Gastroesophageal sphincter (tissue), 4 donors: Measurements from ENCODE around the gene AMBP. TPM values are rescaled to one million over a fixed set of nuclear protein-coding genes. Genes with fewer than 3 reads are reported as not detected.

Experiments used
- ATAC-seq: fragments of 150-250 bp; one replicate; pipeline ENCODE4 v1.9.1; 2016; ENCODE audit warnings: mild to moderate bottlenecking, moderate library complexity
- H3K27ac ChIP-seq, 4 donors: fragments of 200-600 bp; sonication (generic) in 3 of 4; 1 replicate in 3 of 4; 2 replicates in 1 of 4; pipeline ENCODE4 v1.5.1; 2016 to 2019
- H3K27me3 ChIP-seq: fragments of 200-600 bp; sonication (generic); one replicate; pipeline ENCODE4 v1.5.1; 2019
- H3K36me3 ChIP-seq, 2 donors: fragments of 200-600 bp; sonication (generic); one replicate each; pipeline ENCODE4 v1.5.1; 2019; ENCODE audit warnings: control low read depth in 1 of 2
- H3K4me1 ChIP-seq, 3 donors: fragments of 200-600 bp; sonication (generic); 1 replicate in 2 of 3; 2 replicates in 1 of 3; pipeline ENCODE4 v1.5.1; 2016 to 2019; ENCODE audit warnings: control low read depth in 2 of 3
- H3K4me3 ChIP-seq, 2 donors: fragments of 200-600 bp; sonication (generic); one replicate each; pipeline ENCODE4 v1.5.1; 2019; ENCODE audit warnings: mild to moderate bottlenecking in 1 of 2, moderate library complexity in 1 of 2
- H3K9me3 ChIP-seq, 3 donors: fragments of 200-600 bp; sonication (generic); one replicate each; pipeline ENCODE4 v1.5.1; 2017 to 2019; ENCODE audit warnings: control low read depth in 2 of 3
- EP300 ChIP-seq: sonication (generic); formaldehyde crosslinking; IDR thresholded peaks from one replicate; pipeline ENCODE4 v1.6.1; 2017; ENCODE audit warnings: antibody characterized with exemption, mild to moderate bottlenecking
- POLR2A ChIP-seq, 2 donors: fragments of 450-650 bp; IDR thresholded peaks; one replicate each; pipeline ENCODE4 v1.6.1; 2017; ENCODE audit warnings: antibody characterized with exemption in 2 of 2, mild to moderate bottlenecking in 2 of 2, moderate library complexity in 1 of 2
- POLR2AphosphoS5 ChIP-seq: sonication (generic); formaldehyde crosslinking; IDR thresholded peaks from one replicate; pipeline ENCODE4 v1.6.1; 2017; ENCODE audit warnings: antibody characterized with exemption
- WGBS, 2 donors: methylation state at CpG; one replicate each; pipeline ENCODE4 v1.1.5; 2018; ENCODE audit warnings: low coverage in 1 of 2; 5-methylcytosine and 5-hydroxymethylcytosine counted together
- total RNA-seq, 4 donors: library from RNA; depleted of rRNA; stranded (reverse); fragments of >200 nt; gene quantifications; one replicate each; pipeline ENCODE4 v1.1.0, GENCODE V29; 2016
- TF ChIP-seq, protein P1 (sequence below), 4 experiments: fragments of 200-600 bp in 2 of 4; fragments of 450-650 bp in 2 of 4; sonication (generic) in 1 of 4; IDR thresholded peaks; one replicate each; pipeline ENCODE4 v1.5.1; 2017 to 2019; ENCODE audit warnings: antibody characterized with exemption in 4 of 4, mild to moderate bottlenecking in 2 of 4, moderate library complexity in 2 of 4

AMBP gene
- total RNA-seq, 4 donors from 2014 or later, result not detected

DNA sequence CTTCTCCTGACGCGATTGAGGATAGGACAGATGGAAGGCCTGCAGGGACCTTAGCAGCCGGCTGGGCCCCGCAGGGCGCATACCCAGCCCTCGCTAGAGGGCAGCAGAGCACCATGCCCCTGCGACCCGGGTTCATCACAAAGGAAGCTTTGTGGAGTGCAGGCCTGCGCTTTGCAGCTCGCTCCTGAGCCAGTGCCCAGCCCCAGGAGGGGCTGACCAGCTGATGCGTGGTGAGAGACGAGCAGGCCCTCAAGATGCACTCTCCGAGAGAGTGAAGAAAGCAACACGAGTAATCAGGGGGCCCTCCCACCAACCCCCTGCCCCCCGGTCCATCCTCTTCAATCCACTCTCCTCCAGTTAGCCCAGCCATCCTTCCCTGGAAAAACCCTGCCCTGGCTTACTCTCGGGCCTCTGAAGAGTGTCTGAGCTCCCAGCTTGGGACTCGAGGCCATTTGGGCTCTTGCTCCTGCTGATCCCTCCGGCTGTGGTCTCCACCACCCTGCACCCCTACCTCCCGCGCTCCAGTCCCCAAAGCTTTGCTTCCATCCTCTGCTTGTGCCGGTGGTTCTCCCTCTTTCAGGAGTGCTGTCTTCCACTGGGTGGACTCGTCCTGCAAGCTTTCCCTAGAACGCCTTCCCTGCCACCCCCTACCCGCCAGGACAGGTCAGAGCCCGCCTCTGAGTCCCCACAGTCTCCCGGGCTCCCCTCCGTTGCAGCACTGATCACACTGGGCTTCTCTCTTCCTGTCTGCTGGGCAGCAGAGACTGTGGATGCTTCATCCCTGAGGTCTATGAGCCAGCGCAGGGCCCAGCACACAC is 30.1 kb upstream of the AMBP start:
- H3K9me3 ChIP-seq, result no peaks in the 10 kb centered on the region
- H3K27me3 ChIP-seq, result peaks cover 11% of the 10 kb centered on the region
- TF ChIP-seq EP300, result no peak
- TF ChIP-seq, protein P1, sequence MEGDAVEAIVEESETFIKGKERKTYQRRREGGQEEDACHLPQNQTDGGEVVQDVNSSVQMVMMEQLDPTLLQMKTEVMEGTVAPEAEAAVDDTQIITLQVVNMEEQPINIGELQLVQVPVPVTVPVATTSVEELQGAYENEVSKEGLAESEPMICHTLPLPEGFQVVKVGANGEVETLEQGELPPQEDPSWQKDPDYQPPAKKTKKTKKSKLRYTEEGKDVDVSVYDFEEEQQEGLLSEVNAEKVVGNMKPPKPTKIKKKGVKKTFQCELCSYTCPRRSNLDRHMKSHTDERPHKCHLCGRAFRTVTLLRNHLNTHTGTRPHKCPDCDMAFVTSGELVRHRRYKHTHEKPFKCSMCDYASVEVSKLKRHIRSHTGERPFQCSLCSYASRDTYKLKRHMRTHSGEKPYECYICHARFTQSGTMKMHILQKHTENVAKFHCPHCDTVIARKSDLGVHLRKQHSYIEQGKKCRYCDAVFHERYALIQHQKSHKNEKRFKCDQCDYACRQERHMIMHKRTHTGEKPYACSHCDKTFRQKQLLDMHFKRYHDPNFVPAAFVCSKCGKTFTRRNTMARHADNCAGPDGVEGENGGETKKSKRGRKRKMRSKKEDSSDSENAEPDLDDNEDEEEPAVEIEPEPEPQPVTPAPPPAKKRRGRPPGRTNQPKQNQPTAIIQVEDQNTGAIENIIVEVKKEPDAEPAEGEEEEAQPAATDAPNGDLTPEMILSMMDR (IDR thresholded peaks at IDR 0.05), result peak; percentile 63 to 94 (median 74)
- no peak overlapping the region for H3K4me3 ChIP-seq
- H3K4me1 ChIP-seq, result peaks cover 0 to 13% (median 0%) of the 10 kb centered on the region in 3 donors
- WGBS, 2 donors, result 33 to 78% methylated on average over 3 to 7 of the region's 28 CpGs
- peak; percentile 74 for ATAC-seq
- no peak overlapping the region for H3K27ac ChIP-seq
- H3K36me3 ChIP-seq, result no peaks in the 10 kb centered on the region

DNA sequence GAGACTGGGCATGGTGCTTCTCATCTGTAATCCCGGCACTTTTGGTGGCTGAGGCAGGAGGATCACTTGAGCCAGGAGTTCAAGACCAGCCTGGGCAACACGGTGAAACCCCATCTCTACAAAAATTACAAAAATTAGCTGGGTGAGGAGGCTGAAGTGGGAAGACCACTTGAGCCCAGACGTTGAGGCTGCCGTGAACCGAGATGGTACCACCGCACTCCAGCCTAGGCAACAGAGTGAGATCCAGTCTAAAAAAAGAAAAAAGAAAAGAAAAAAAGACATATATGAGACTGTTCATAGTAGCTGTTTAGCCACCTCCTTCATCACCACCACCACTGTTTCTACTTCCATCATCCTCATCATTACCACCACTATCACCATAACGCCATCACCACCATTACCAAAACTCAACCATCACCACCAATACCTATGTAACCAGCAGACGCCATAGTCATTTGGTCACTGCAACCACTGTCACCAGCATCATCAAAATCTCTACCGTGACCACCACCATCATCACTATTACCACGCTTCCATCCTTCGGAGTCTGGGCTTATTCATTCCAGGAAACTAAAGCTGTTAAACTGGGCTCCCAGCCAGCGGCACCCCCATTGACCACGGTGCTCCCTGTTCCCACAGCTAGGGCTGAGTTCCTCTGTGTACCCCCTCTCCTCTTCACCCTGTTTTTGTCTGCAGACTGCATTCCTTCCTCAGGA is 29.3 kb upstream of the AMBP start:
- peaks cover 0 to 8% (median 0%) of the 10 kb centered on the region in 3 donors for H3K9me3 ChIP-seq
- peaks cover 9% of the 10 kb centered on the region for H3K27me3 ChIP-seq
- no peak overlapping the region for H3K4me3 ChIP-seq
- whole genome bisulfite sequencing, 2 donors, result 73 to 76% methylated on average over 9 to 11 of the region's 13 CpGs
- H3K27ac ChIP-seq, result no peak overlapping the region
- TF ChIP-seq, protein P1 (IDR thresholded peaks at IDR 0.05), result no peak
- TF ChIP-seq POLR2A (IDR thresholded peaks at IDR 0.05), result no peak
- no peak for TF ChIP-seq POLR2AphosphoS5
- TF ChIP-seq EP300, result no peak
- peaks cover 0 to 5% (median 0%) of the 10 kb centered on the region in 3 donors for H3K4me1 ChIP-seq
- no peaks in the 10 kb centered on the region for H3K36me3 ChIP-seq
- ATAC-seq, result no peak

DNA sequence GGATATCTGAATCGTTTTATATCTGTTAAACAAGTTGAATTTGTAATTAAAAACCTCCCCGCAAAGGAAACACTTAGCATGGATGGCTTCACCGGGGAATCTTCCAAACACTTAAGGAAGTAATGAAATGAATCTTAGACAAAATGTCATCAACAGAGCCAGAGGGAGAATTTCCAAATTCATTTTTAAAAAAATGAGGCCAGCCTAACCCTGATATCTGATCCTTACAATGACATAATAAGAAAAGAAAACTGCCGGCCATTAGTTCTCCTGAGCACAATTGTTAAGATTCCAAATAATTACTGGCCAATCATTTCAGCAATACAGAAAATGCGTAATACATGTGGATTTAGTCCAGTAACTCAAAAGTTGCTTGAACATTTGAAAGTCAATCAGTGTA is 27.1 kb upstream of the AMBP start:
- H3K9me3 ChIP-seq, result peaks cover 0 to 22% (median 0%) of the 10 kb centered on the region in 3 donors
- no peak for ATAC-seq
- TF ChIP-seq, protein P1 (IDR thresholded peaks at IDR 0.05), result no peak
- TF ChIP-seq EP300 (no peak), POLR2AphosphoS5 (no peak), POLR2A (IDR thresholded peaks at IDR 0.05) (no peak)
- H3K4me3 ChIP-seq, result no peak overlapping the region
- H3K4me1 ChIP-seq, result no peaks in the 10 kb centered on the region
- H3K36me3 ChIP-seq, result no peaks in the 10 kb centered on the region
- WGBS, 2 donors, result 49 to 52% methylated on average over 5 of the region's 5 CpGs
- peaks cover 8% of the 10 kb centered on the region for H3K27me3 ChIP-seq
- no peak overlapping the region for H3K27ac ChIP-seq

DNA sequence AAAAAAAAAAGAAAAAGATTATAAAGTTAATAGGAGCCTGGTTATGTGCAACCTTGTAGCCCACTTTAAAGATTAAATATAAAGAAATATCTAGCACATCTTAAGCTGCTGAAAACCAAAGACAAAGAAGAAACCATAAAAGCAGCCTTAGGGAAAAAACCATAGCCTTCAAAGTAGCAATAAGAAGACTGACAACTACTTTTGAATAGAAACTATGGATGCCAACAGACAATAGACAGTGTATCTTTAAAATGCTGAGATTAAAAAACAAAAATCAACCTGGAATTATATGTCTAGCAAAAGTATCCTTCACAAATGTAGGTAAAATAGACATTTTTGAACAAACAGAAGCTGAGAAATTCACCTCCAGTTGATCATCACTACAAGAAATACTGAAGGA is 24.4 kb upstream of the AMBP start:
- Histone ChIP-seq H3K9me3 (peaks cover 0 to 22% (median 0%) of the 10 kb centered on the region in 3 donors), H3K27ac (no peak overlapping the region), H3K36me3 (no peaks in the 10 kb centered on the region), H3K4me3 (no peak overlapping the region), H3K27me3 (peaks cover 35% of the 10 kb centered on the region), H3K4me1 (peaks cover 0 to 15% (median 5%) of the 10 kb centered on the region in 3 donors)
- no peak for TF ChIP-seq POLR2A (IDR thresholded peaks at IDR 0.05)
- no peak for TF ChIP-seq EP300
- no peak for TF ChIP-seq POLR2AphosphoS5
- TF ChIP-seq, protein P1 (IDR thresholded peaks at IDR 0.05), result no peak
- ATAC-seq, result no peak
